HG03439 (cell line): Measurements from ENCODE around the gene TGM3.

ENCODE experiments used
- ATAC-seq: cut with Tn5 transposase; IDR thresholded peaks from one replicate; pipeline ENCODE4 v1.9.1; 2021; ENCODE audit warnings: mild to moderate bottlenecking, moderate library complexity; ENCODE audit not compliant: unreplicated experiment

The TGM3 gene

DNA sequence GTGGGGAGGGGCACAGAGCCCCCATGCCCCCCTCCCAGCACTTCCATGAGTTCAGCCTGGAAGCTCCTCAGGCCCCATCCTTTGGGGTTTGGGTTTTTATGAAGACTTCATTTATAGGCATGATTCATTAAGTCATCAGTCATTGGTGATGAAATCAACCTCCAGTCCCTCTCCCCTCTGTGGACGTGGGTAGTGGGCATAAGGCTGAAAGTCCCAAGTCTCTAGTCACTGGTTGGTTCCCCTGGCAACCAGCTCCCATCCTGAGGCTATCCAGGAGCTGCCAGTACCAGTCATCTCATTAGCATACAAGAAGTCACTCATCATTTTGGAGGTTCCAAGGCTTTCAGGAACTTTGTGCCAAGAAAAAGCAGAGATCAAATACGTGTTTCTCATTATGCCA, 9.2 kb downstream of the TGM3 start:
- ATAC-seq: no peak

DNA sequence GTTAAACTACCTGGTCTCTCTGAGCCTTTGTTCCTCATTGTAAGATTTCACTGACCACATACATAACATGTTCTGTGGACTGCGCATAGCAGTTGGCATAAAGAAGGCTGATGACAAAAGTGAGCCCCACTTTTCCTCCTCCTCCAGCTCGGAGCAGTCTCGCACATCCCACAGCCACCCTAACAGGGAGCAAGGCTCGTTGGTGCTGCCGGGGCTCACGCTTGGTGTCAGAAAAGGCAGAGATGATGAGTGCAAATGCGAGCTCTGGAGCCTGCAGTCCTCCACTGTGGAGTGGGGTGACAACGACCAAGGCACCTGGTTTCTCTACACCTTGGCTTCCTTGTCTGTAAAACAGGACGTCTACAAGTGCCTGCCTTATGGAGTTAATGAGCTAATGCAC, 9.7 kb downstream of the TGM3 start:
- ATAC-seq: no peak

GRCh38 chr20:2305946-2306345, 10.1 kb downstream of the TGM3 start:
- ATAC-seq: no peak

- ATAC-seq: no peak
Measured at GRCh38 chr20:2307136-2307535, 11.3 kb downstream of the TGM3 start.

GRCh38 chr20:2311329-2311728, 15.5 kb downstream of the TGM3 start:
- no peak for ATAC-seq

- ATAC-seq: no peak
Measured at GRCh38 chr20:2312876-2313275, 17.1 kb downstream of the TGM3 start.

GRCh38 chr20:2313316-2313715, 17.5 kb downstream of the TGM3 start:
- no peak for ATAC-seq

GRCh38 chr20:2314759-2315439, 19.1 kb downstream of the TGM3 start:
- ATAC-seq: no peak

DNA sequence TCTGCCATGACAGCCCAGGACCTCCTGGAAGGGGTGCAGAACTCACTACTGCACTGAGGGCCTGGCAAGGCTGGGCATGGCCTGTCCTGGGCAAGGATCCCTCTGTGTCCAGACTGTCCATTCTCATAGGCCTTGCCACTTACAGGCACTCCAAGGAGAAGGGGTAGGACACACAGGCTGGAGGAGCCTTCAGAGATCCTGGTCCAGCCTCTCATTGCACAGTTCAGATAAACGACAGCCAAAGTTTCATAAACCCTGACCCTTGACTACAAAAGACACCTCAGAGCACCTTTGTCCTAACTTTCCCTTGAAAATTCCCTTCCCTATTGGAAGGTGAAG, 19.6 kb downstream of the TGM3 start:
- ATAC-seq: no peak

DNA sequence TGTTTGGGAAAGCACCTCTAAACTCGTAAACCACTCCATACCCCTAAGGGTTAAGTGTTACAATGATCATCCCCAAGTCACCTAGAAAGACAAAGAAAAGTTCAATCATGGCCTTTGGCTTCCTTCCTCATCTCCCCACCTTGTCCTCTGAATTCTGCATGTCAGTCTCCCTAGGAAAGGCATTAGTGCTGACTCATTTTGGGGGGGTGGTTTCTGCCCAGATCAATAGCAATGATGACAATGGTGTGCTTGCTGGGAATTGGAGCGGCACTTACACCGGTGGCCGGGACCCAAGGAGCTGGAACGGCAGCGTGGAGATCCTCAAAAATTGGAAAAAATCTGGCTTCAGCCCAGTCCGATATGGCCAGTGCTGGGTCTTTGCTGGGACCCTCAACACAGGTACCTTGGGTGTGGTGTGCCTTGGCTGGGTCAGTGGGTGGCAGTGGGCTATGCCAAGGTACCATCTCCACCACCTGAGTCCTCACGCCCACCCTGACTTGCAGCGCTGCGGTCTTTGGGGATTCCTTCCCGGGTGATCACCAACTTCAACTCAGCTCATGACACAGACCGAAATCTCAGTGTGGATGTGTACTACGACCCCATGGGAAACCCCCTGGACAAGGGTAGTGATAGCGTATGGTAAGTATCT, 21.2 kb downstream of the TGM3 start:
- ATAC-seq: no peak

DNA sequence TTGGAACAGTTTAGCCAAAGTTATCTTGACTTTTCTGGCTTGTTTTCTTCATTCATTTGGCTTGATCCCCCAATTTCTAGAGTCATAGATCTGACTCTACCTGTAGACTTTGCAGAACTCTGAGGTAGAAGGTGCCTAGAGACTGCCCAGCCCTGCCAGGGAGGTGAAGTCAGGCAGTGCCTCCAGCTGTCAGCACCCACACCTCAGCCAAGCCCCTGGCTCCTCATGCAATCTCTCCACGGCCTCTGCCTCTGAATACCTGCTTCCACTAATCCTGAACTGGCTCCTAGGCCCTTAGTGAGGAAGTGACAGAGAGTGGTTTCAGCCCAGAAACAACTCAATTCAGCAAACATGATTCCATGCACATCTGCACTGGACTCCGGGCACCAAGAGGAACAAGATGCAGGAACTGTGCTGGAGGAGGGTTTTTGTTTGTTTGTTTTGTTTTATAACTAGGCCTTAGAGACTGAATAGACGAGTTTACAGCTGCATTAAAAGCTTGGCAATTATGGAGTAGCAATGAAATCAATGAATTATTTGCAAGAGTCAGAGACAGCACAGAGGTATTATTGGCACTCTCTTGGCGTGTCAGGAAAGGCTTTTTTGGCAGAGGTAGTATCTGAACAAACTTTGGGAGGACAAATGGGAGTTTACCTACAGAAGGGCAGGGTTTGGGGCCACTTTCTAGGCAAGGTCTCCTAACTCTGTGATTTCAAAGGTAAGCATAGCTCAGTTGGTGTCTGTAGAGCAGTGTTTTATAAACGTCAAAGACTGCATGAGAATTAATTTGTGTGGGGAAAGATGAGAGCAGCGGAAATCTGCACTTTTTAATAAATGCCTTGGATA, 25.2 kb downstream of the TGM3 start:
- no peak for ATAC-seq

DNA sequence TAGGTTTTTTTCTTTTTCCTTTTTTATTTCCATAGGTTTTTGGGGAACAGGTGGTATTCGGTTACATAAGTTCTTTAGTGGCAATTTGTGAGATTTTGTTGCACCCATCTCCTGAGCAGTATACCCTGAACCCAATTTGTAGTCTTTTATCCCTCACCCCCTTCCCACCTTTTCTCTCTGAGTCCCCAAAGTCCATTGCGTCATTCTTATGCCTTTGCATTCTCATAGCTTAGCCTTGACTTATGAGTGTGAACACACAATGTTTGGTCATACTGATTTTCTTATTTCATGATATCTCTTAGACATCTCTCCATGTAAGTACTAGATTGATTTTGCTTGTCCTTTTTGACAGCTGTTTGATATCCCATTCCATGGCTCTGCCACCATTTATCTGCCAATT, 27.2 kb downstream of the TGM3 start:
- ATAC-seq: no peak

DNA sequence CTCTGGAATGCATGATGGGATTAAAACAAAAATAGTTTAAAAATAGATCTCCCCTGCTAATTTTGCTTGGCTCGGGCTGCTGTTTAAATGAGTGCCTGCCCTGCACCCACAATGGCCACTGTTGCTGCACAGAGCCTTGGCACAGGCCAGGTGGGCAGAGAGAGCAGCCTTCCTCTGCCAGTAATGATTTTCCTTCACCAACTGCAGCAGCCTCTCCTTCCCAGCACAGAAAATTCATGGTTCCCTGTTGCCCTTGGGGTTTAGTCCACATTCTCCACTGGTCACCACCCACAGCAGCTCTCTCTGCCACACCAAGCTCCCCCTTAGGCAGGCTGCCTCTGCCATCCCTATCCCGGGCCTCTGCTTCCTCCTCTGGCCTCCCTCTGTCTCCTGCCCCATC, 30.2 kb downstream of the TGM3 start:
- ATAC-seq: no peak

- ATAC-seq: no peak
Measured at GRCh38 chr20:2327620-2328555, 32.1 kb downstream of the TGM3 start.

DNA sequence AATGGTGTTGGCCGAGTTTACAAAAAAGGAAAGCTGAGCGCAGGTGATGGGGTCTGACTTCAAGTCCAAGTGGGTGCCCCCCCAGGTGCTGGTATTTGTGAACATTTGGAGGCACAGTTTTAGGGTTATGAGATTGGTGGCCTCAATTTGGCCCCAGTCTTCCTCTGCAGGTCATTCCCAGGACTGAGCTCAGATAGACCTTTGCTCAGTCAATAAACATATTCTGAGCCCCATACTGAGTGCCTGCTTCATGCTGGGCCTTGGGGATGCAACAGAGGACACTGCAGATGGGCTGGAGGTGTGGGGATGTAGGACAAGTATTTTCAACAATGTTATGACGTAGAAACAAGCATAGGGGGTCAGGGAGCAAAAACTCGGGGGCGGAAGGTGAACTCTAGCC, 33.5 kb downstream of the TGM3 start:
- no peak for ATAC-seq

GRCh38 chr20:2330090-2330695, 34.4 kb downstream of the TGM3 start:
- no peak for ATAC-seq

GRCh38 chr20:2331106-2331505, 35.3 kb downstream of the TGM3 start:
- no peak for ATAC-seq

DNA sequence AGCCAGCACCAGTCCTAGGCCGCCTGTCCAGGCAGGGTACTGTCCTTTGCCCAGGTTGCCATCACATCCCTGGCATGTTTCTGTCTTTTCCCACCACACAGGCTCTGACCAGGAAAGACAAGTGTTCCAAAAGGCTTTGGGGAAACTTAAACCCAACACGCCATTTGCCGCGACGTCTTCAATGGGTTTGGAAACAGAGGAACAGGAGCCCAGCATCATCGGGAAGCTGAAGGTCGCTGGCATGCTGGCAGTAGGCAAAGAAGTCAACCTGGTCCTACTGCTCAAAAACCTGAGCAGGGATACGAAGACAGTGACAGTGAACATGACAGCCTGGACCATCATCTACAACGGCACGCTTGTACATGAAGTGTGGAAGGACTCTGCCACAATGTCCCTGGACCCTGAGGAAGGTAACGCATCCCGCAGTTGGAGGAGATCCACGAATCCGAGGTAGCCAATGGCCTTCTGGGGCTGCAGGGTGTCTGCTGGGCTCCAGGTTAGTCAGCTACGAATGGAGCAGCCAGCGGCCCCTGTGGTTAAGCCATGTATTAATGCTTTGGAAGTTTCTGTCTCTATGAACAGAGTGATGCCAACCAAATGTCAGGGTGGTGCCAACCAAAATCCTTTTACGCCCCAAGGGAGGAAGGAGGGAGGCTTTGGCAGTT, 36.2 kb downstream of the TGM3 start:
- no peak for ATAC-seq

DNA sequence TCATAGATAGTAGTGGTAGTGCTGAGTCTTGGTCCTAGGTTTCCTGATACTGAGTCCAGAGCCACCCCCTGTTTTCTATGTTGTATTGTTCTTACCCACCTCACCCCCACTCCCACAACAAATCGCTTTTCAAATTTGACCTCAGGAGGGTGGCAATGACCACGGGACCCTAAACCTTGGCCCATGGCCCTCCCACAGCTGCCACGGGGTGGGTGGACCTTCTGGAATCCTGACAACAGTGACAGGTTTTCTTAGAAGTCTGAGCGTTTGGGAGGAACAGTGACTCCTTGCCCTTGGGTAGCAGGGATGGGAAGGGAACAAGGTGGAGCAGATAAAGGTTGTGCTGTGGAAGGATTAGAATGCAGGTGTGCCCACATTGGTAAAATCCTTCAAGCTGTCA, 36.9 kb downstream of the TGM3 start:
- no peak for ATAC-seq

DNA sequence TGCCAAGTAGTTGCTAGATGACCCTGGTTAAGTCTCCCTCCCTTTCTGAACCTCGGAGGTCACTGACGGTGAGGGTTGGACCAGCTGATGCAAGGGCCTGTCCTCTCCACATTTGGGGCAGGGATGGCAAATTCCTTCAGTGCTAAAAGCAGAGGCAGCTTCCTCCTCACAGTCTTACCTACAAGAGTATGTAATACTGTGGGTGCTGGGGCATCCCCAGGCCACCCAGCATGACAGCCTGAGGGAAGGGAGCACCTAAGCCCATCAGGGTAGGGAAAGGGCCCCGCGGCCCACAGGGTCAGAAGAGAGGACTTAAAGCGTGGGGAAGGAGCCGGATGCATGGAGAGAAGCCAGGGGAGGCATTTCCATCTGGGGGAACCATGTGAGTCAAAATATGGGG, 38.0 kb downstream of the TGM3 start:
- no peak for ATAC-seq
